ENCODE measurements around the gene DHX34.
"Not testable (repeated sequence)": the region's sequence is repeated elsewhere in the genome, so short reads cannot be mapped to it uniquely, and the experiment has no call there.

Gene DHX34, protein sequence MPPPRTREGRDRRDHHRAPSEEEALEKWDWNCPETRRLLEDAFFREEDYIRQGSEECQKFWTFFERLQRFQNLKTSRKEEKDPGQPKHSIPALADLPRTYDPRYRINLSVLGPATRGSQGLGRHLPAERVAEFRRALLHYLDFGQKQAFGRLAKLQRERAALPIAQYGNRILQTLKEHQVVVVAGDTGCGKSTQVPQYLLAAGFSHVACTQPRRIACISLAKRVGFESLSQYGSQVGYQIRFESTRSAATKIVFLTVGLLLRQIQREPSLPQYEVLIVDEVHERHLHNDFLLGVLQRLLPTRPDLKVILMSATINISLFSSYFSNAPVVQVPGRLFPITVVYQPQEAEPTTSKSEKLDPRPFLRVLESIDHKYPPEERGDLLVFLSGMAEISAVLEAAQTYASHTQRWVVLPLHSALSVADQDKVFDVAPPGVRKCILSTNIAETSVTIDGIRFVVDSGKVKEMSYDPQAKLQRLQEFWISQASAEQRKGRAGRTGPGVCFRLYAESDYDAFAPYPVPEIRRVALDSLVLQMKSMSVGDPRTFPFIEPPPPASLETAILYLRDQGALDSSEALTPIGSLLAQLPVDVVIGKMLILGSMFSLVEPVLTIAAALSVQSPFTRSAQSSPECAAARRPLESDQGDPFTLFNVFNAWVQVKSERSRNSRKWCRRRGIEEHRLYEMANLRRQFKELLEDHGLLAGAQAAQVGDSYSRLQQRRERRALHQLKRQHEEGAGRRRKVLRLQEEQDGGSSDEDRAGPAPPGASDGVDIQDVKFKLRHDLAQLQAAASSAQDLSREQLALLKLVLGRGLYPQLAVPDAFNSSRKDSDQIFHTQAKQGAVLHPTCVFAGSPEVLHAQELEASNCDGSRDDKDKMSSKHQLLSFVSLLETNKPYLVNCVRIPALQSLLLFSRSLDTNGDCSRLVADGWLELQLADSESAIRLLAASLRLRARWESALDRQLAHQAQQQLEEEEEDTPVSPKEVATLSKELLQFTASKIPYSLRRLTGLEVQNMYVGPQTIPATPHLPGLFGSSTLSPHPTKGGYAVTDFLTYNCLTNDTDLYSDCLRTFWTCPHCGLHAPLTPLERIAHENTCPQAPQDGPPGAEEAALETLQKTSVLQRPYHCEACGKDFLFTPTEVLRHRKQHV

GRCh38 chr19:47348819-47349795, at the start of gene DHX34:
Gene DHX34, plus strand, starts transcription at chr19:47349315. Its CDS starts 3,716 bp downstream, at chr19:47353031.
- peak; percentile 80 for FAIRE-seq
- DNase-seq (ENCODE audit: low spot score) = peak; percentile 95

DNA sequence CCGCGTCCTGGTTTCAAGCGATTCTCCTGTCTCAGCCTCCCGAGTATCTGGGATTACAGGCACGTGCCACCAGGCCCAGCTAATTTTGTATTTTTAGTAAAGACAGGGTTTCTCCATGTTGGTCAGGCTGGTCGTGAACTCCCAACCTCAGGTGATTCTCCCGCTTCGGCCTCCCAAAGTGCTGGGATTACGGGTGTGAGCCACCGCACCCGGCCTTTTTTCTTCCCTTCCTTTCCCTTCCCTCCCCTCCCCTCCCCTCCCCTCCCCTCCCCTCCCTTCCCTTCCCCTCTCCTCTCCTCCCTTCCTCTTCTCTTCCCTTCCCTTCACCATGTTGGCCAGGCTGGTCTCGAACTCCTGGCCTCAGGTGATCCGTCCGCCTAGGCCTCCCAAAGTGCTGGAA, 48.2 kb upstream of the DHX34 start:
- DNase-seq (ENCODE audit: low spot score); FAIRE-seq: not testable (repeated sequence)

GRCh38 chr19:47302249-47302648, 46.9 kb upstream of the DHX34 start:
- DNase-seq (ENCODE audit: low spot score) (no peak), FAIRE-seq (no peak)

DNA sequence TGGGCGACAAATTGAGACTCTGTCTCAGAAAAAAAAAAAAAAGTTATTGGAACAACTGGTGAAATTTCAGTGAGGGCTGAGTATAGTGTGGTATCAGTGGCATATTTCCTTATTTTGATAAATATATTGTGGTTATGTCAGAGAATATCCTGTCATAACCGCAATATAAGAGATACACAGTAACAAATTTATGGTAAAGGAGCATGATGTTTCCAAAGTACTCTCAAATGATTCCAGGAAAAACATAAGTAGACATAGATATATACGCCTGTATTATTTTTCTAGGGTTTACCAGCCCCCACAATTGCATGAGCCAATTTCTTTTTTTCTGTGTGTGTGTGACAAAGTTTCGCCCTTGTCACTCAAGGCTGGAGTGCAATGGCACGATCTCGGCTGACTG, 45.1 kb upstream of the DHX34 start:
- DNase-seq (ENCODE audit: low spot score) (no peak), FAIRE-seq (no peak)

GRCh38 chr19:47305309-47305751, 43.8 kb upstream of the DHX34 start:
- peak; percentile 43 for DNase-seq (ENCODE audit: low spot score)
- no peak for FAIRE-seq

DNA sequence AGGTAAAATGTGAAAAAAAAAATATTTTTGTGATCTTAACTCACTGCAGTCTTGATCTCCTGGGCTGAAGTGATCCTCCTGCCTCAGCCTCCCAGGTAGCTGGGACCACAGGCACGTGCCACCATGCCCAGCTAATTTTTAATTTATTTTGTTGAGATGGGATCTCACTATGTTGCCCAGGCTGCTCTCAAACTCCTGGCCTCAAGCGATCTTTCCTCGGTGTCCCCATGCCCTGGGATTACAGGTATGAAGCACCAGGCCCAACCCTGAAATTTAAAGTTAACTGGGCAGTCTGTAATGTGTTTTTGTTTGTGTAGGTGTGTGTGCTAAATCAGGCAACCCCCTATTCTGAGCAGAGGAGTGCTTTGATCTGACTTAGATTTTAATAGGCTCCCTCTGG, 42.8 kb upstream of the DHX34 start:
- DNase-seq (ENCODE audit: low spot score) (no peak), FAIRE-seq (no peak)

DNA sequence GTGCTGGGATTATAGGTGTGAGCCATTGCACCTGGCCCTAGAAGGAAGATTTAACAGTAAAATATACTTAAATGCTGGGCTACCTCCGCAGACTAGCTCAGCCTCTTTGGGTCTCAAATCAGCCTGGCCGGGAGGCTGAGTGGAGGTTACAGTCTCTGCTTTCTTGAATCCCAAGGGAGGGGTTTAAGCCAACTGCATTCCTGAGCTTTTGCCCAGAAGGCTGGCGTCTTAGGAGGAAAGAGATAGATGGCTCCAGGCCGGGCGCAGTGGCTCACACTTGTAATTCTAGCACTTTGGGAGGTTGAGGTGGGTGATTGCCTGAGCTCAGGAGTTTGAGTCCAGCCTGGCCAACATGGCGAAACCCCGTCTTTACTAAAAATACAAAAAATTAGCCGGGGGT, 40.1 kb upstream of the DHX34 start:
- no peak for DNase-seq (ENCODE audit: low spot score)
- no peak for FAIRE-seq

- no peak for DNase-seq (ENCODE audit: low spot score)
- no peak for FAIRE-seq
Measured at GRCh38 chr19:47309608-47310007, 39.5 kb upstream of the DHX34 start, which contains the start of gene C5AR1. Gene C5AR1, plus strand, starts transcription at chr19:47309861. Its CDS starts 35 bp downstream, at chr19:47309896.

DNA sequence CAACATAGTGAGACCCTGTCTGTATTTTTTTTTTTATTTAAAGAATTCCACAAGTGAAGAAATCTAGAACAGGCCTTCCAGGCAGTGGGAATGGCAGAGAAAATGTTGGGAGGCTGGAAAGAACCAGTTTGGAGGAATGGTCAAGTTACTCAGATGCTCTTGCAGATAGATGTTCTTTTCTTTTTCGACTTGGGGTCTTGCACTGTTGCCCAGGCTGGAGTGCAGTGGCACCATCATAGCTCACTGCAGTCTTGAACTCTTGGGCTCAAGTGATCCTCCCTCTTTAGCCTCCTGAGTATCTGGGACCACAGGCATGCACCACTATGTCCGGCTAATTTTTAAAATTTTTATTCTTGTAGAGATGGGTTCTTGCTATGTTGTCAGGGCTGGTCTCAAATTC, 38.8 kb upstream of the DHX34 start:
- FAIRE-seq (no peak), DNase-seq (ENCODE audit: low spot score) (no peak)

DNA sequence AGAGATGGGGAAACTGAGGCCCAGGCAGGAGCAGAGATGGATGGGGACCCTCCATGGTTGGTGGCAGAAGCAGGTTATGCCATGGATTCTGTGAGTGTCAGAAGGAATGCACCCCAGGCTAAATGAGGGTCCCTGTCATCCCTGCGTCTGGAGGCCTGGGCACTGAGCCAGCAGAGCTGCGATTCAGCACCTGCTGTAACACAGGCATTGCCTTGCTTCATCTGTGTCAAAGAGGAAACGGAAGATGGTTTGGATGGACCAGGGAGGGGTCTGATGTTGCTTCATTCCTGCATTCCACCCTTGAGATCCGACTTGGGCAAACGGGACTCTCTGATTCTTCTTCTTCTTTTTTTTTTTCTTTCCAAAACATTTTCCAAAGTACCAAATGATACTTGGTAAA, 38.3 kb upstream of the DHX34 start:
- no peak for DNase-seq (ENCODE audit: low spot score)
- no peak for FAIRE-seq

- no peak for FAIRE-seq
- no peak for DNase-seq (ENCODE audit: low spot score)
Measured at GRCh38 chr19:47312366-47313006, 36.6 kb upstream of the DHX34 start.

DNA sequence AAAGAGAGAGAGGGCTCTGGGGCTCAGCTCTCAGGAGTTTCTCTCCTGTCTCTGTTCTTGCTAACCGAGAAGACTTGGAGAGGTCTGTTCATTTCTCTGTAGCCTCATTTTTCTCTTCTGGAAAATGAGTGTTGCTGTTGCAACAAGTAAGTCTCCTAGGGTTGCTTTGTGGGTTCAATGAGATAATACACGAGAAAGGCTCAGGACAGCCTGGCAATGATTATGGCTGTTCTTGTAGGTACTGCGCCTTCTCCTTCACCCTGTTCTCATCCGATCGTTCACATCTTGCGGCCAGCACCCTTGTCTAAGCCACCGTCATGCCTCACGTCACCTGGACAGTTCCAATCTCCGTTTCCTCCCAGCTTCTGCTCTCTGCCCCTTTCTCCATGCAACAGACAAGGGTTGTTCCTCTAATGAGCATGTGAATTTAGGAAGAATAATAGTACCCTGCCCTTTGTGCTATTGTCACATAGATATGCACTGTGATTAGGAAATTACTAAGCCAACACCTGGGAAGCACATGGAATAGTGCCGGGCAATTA, 35.3 kb upstream of the DHX34 start:
- FAIRE-seq (no peak), DNase-seq (ENCODE audit: low spot score) (no peak)

DNA sequence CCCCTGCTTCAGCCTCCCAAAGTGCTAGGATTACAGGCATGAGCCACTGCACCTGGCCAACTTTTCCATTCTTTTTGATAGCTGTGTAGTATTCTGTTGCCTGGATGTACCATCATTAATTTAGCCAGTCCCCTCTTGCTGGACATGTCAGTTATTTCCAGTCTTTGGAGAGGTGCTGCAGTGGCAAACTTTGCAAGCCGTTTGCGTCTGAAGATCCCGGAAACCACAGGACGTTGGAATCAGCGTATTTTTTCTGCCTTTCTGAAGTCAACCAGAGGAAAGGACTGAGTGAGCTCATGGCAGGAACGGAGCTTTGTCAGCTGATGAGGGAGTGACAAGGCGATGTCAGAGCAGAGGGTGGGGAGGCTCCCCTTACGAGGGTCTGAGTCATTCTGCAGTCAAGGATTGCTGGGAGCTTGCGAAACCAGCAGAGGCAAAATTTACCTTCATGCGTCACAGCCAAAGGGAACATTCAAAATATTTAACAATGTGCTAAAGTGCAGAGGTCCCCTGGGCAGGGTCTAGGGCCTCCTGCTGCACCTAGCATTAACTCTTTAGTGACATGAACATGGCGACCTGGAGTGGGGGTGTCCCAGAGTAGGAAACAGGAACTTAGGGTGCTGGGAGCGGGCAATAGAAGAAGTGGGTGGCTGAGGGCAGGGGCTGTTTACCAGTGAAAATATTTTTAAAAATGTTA, 33.8 kb upstream of the DHX34 start:
- DNase-seq (ENCODE audit: low spot score) (peak; percentile 77), FAIRE-seq (peak; percentile 7)

- FAIRE-seq (no peak), DNase-seq (ENCODE audit: low spot score) (no peak)
Measured at GRCh38 chr19:47316513-47316912, 32.6 kb upstream of the DHX34 start.

GRCh38 chr19:47319923-47320871, 28.9 kb upstream of the DHX34 start:
- DNase-seq (ENCODE audit: low spot score) = no peak
- no peak for FAIRE-seq

GRCh38 chr19:47321630-47322029, 27.5 kb upstream of the DHX34 start:
- DNase-seq (ENCODE audit: low spot score) = no peak
- no peak for FAIRE-seq

- DNase-seq (ENCODE audit: low spot score) (no peak), FAIRE-seq (no peak)
Measured at GRCh38 chr19:47322058-47322457, 27.1 kb upstream of the DHX34 start.

DNA sequence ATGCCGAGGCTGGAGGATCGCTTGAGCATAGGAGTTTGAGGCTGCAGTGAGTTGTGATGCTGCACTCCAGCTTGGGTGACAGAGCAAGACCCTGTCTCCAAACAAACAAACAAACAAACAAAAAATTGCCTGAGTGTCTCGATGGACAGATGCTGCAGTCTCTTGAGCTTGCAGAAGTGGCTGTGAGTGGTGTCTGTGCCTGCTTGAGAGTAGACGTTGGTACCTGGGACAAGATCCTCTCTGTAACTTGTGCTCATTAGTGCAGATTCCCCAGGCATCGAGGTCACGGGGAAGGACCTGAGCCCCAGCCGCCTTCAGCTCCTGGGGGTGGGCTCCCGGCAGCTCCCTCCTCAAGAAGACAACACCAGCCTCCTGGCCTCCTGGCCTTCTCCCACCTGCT, 25.7 kb upstream of the DHX34 start:
- no peak for FAIRE-seq

More for the DNA sequence above, 25.7 kb upstream of the DHX34 start:
- no peak for DNase-seq (ENCODE audit: low spot score)

All from RCC 7860 (cell line).